ENCODE data around the gene MATN1.

MATN1 gene

GRCh38 chr1:30735668-30736498 is 12.5 kb upstream of the MATN1 start:
- no peak overlapping the region for H3K4me3 ChIP-seq (ENCODE audit: low read depth, low read length)
- no peaks in the 10 kb centered on the region for H3K36me3 ChIP-seq (ENCODE audit: insufficient read depth, low read length)
- H3K79me2 ChIP-seq (ENCODE audit: control insufficient read depth, insufficient read depth, low read length, unreplicated experiment): no peaks in the 10 kb centered on the region
- no peaks in the 10 kb centered on the region for H3K4me1 ChIP-seq (ENCODE audit: control insufficient read depth, insufficient read depth, low read length, unreplicated experiment)
- H3K27ac ChIP-seq (ENCODE audit: low read depth, low read length): no peak overlapping the region
- H2AFZ ChIP-seq (ENCODE audit: low read length, unreplicated experiment): no peak overlapping the region
- H3K27me3 ChIP-seq (ENCODE audit: insufficient read depth, low read length): peaks cover 9% of the 10 kb centered on the region; the same call in 1 of the 2 replicates

- Histone ChIP-seq H3K4me3 (ENCODE audit: low read depth, low read length) (no peak overlapping the region), H3K79me2 (ENCODE audit: control insufficient read depth, insufficient read depth, low read length, unreplicated experiment) (no peaks in the 10 kb centered on the region), H3K36me3 (ENCODE audit: insufficient read depth, low read length) (no peaks in the 10 kb centered on the region), H3K27me3 (ENCODE audit: insufficient read depth, low read length) (peaks cover 9% of the 10 kb centered on the region; the same call in 1 of the 2 replicates), H2AFZ (ENCODE audit: low read length, unreplicated experiment) (no peak overlapping the region), H3K4me1 (ENCODE audit: control insufficient read depth, insufficient read depth, low read length, unreplicated experiment) (no peaks in the 10 kb centered on the region), H3K27ac (ENCODE audit: low read depth, low read length) (no peak overlapping the region)
Measured at GRCh38 chr1:30735124-30735523, 11.7 kb upstream of the MATN1 start.

- Histone ChIP-seq H3K27me3 (ENCODE audit: insufficient read depth, low read length) (peaks cover 9% of the 10 kb centered on the region; the same call in 1 of the 2 replicates), H3K27ac (ENCODE audit: low read depth, low read length) (no peak overlapping the region), H3K4me1 (ENCODE audit: control insufficient read depth, insufficient read depth, low read length, unreplicated experiment) (no peaks in the 10 kb centered on the region), H3K79me2 (ENCODE audit: control insufficient read depth, insufficient read depth, low read length, unreplicated experiment) (no peaks in the 10 kb centered on the region), H2AFZ (ENCODE audit: low read length, unreplicated experiment) (no peak overlapping the region), H3K36me3 (ENCODE audit: insufficient read depth, low read length) (no peaks in the 10 kb centered on the region), H3K4me3 (ENCODE audit: low read depth, low read length) (no peak overlapping the region)
Measured at GRCh38 chr1:30734580-30734979, 11.2 kb upstream of the MATN1 start.

GRCh38 chr1:30734106-30734505 is 10.7 kb upstream of the MATN1 start:
- no peaks in the 10 kb centered on the region for H3K36me3 ChIP-seq (ENCODE audit: insufficient read depth, low read length)
- no peak overlapping the region for H3K4me3 ChIP-seq (ENCODE audit: low read depth, low read length)
- H3K4me1 ChIP-seq (ENCODE audit: control insufficient read depth, insufficient read depth, low read length, unreplicated experiment): no peaks in the 10 kb centered on the region
- H3K27me3 ChIP-seq (ENCODE audit: insufficient read depth, low read length): peaks cover 9% of the 10 kb centered on the region; the same call in 1 of the 2 replicates
- H3K79me2 ChIP-seq (ENCODE audit: control insufficient read depth, insufficient read depth, low read length, unreplicated experiment): no peaks in the 10 kb centered on the region
- no peak overlapping the region for H2AFZ ChIP-seq (ENCODE audit: low read length, unreplicated experiment)
- no peak overlapping the region for H3K27ac ChIP-seq (ENCODE audit: low read depth, low read length)

- Histone ChIP-seq H3K36me3 (ENCODE audit: insufficient read depth, low read length) (no peaks in the 10 kb centered on the region), H3K27ac (ENCODE audit: low read depth, low read length) (no peak overlapping the region), H3K79me2 (ENCODE audit: control insufficient read depth, insufficient read depth, low read length, unreplicated experiment) (no peaks in the 10 kb centered on the region), H3K27me3 (ENCODE audit: insufficient read depth, low read length) (peaks cover 5% of the 10 kb centered on the region; the same call in 1 of the 2 replicates), H3K4me3 (ENCODE audit: low read depth, low read length) (no peak overlapping the region), H2AFZ (ENCODE audit: low read length, unreplicated experiment) (no peak overlapping the region), H3K4me1 (ENCODE audit: control insufficient read depth, insufficient read depth, low read length, unreplicated experiment) (no peaks in the 10 kb centered on the region)
Measured at GRCh38 chr1:30733493-30733892, 10.1 kb upstream of the MATN1 start.

DNA sequence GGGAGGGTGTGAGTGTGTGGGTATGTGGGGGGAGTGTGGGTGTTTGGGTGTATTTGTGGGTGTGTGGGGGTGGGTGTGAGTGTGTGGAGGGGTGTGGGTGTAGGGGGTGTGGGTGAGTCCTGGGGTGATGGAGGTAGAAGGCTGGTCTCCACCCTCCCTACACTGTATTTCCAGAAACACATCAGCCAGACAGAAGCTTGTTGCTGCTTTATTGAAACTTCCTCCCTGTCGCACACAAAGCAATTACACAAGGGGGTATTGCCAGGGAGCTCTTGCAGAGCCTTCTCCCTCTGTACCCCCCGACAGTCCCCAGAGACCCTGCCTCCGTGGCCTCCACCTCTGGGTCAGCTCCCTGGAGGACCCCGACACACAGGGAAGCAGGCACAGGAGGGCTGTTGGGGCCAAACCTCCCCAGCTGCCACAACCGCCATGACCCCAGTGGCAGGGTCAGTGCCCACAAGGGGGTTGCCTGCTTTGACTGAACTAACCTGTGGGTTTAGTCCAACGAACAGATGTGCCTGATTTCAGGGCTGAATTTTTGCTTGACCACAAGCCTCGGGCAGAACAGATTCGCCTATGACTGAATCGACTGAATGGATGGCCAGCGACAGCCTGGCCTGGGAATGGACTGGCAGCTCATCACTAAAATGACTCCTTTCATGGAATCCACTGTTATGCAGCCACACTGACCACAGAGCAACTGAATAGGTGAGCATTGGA is 9.1 kb upstream of the MATN1 start:
- Histone ChIP-seq H2AFZ (ENCODE audit: low read length, unreplicated experiment) (no peak overlapping the region), H3K4me1 (ENCODE audit: control insufficient read depth, insufficient read depth, low read length, unreplicated experiment) (peaks cover 10% of the 10 kb centered on the region), H3K27me3 (ENCODE audit: insufficient read depth, low read length) (no peaks in the 10 kb centered on the region), H3K27ac (ENCODE audit: low read depth, low read length) (no peak overlapping the region), H3K4me3 (ENCODE audit: low read depth, low read length) (no peak overlapping the region), H3K79me2 (ENCODE audit: control insufficient read depth, insufficient read depth, low read length, unreplicated experiment) (no peaks in the 10 kb centered on the region), H3K36me3 (ENCODE audit: insufficient read depth, low read length) (no peaks in the 10 kb centered on the region)

DNA sequence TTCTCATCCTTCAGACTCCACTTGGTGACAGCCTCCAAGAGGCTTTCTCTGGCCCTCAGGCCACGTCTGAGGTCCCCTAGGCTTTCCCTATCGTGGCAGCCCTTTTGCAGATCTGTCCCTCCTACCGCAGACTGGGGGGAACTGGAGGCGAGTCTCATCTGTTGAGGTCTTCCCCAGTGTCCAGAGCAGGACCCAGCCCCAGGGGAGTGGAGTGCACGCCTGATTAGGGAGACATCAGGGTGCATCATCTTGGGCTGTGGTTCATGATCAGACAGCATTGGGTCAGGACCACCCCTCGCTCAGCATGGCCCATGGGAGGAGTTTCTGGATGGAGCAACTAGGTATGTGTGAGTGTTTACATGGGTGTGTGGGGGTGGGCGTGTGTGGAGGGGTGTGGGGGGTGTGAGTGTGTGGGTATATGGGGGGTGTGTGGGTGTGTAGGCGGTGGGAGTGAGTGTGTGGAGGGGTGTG is 8.5 kb upstream of the MATN1 start:
- H3K79me2 ChIP-seq (ENCODE audit: control insufficient read depth, insufficient read depth, low read length, unreplicated experiment): no peaks in the 10 kb centered on the region
- no peaks in the 10 kb centered on the region for H3K27me3 ChIP-seq (ENCODE audit: insufficient read depth, low read length)
- no peak overlapping the region for H3K4me3 ChIP-seq (ENCODE audit: low read depth, low read length)
- peaks cover 10% of the 10 kb centered on the region for H3K4me1 ChIP-seq (ENCODE audit: control insufficient read depth, insufficient read depth, low read length, unreplicated experiment)
- no peaks in the 10 kb centered on the region for H3K36me3 ChIP-seq (ENCODE audit: insufficient read depth, low read length)
- H2AFZ ChIP-seq (ENCODE audit: low read length, unreplicated experiment): no peak overlapping the region
- H3K27ac ChIP-seq (ENCODE audit: low read depth, low read length): no peak overlapping the region

- Histone ChIP-seq H3K36me3 (ENCODE audit: insufficient read depth, low read length) (no peaks in the 10 kb centered on the region; the same call in 1 of the 2 replicates), H3K27me3 (ENCODE audit: insufficient read depth, low read length) (no peaks in the 10 kb centered on the region), H3K79me2 (ENCODE audit: control insufficient read depth, insufficient read depth, low read length, unreplicated experiment) (no peaks in the 10 kb centered on the region), H3K4me3 (ENCODE audit: low read depth, low read length) (no peak overlapping the region), H2AFZ (ENCODE audit: low read length, unreplicated experiment) (no peak overlapping the region), H3K4me1 (ENCODE audit: control insufficient read depth, insufficient read depth, low read length, unreplicated experiment) (peaks cover 10% of the 10 kb centered on the region), H3K27ac (ENCODE audit: low read depth, low read length) (no peak overlapping the region)
Measured at GRCh38 chr1:30731109-30731805, 7.9 kb upstream of the MATN1 start.

- H3K36me3 ChIP-seq (ENCODE audit: insufficient read depth, low read length): no peaks in the 10 kb centered on the region; the same call in 1 of the 2 replicates
- H3K27ac ChIP-seq (ENCODE audit: low read depth, low read length): no peak overlapping the region
- no peak overlapping the region for H3K4me3 ChIP-seq (ENCODE audit: low read depth, low read length)
- no peaks in the 10 kb centered on the region for H3K27me3 ChIP-seq (ENCODE audit: insufficient read depth, low read length)
- no peak overlapping the region for H2AFZ ChIP-seq (ENCODE audit: low read length, unreplicated experiment)
- H3K4me1 ChIP-seq (ENCODE audit: control insufficient read depth, insufficient read depth, low read length, unreplicated experiment): peaks cover 10% of the 10 kb centered on the region
- no peaks in the 10 kb centered on the region for H3K79me2 ChIP-seq (ENCODE audit: control insufficient read depth, insufficient read depth, low read length, unreplicated experiment)
Measured at GRCh38 chr1:30730346-30731108, 7.1 kb upstream of the MATN1 start.

GRCh38 chr1:30729901-30730300 is 6.5 kb upstream of the MATN1 start:
- no peak overlapping the region for H2AFZ ChIP-seq (ENCODE audit: low read length, unreplicated experiment)
- H3K27me3 ChIP-seq (ENCODE audit: insufficient read depth, low read length): no peaks in the 10 kb centered on the region
- H3K36me3 ChIP-seq (ENCODE audit: insufficient read depth, low read length): no peaks in the 10 kb centered on the region; the same call in 1 of the 2 replicates
- H3K4me1 ChIP-seq (ENCODE audit: control insufficient read depth, insufficient read depth, low read length, unreplicated experiment): peaks cover 10% of the 10 kb centered on the region
- no peak overlapping the region for H3K4me3 ChIP-seq (ENCODE audit: low read depth, low read length)
- no peaks in the 10 kb centered on the region for H3K79me2 ChIP-seq (ENCODE audit: control insufficient read depth, insufficient read depth, low read length, unreplicated experiment)
- no peak overlapping the region for H3K27ac ChIP-seq (ENCODE audit: low read depth, low read length)
